Smooth muscle cell (in vitro differentiated cells): ENCODE measurements around the gene GPATCH8. TPM values are rescaled to one million over a fixed set of nuclear protein-coding genes. Genes with fewer than 3 reads are reported as not detected.

Experiments used
- DNase-seq: peaks from one replicate; lab custom pipeline; 2025; ENCODE audit not compliant: unreplicated experiment; lab: John Stamatoyannopoulos, UW
- H2AFZ ChIP-seq: fragments of 200-600 bp; sonication (generic); 2 replicates; pipeline ENCODE4 v1.6.0; 2016; ENCODE audit warnings: antibody characterized with exemption, low read depth, mild to moderate bottlenecking
- H3F3A ChIP-seq: fragments of 200-600 bp; sonication (generic); 2 replicates; pipeline ENCODE4 v1.6.0; 2017; ENCODE audit warnings: antibody characterized with exemption, low read depth
- H3K27ac ChIP-seq: fragments of 200-600 bp; sonication (generic); 2 replicates; pipeline ENCODE4 v1.5.1; 2016; ENCODE audit warnings: low read depth, mild to moderate bottlenecking
- H3K27me3 ChIP-seq: fragments of 200-600 bp; sonication (generic); 2 replicates; pipeline ENCODE4 v1.6.1; 2016; ENCODE audit warnings: low read depth, mild to moderate bottlenecking
- H3K36me3 ChIP-seq: fragments of 200-600 bp; sonication (generic); 2 replicates; pipeline ENCODE4 v1.5.1; 2016; ENCODE audit warnings: low read depth
- H3K4me1 ChIP-seq: fragments of 200-600 bp; sonication (generic); 2 replicates; pipeline ENCODE4 v1.5.1; 2016; ENCODE audit warnings: low read depth
- H3K4me2 ChIP-seq: fragments of 200-600 bp; sonication (generic); 2 replicates; pipeline ENCODE4 v1.6.0; 2016; ENCODE audit warnings: mild to moderate bottlenecking
- H3K4me3 ChIP-seq: fragments of 200-600 bp; sonication (generic); 2 replicates; pipeline ENCODE4 v1.5.1; 2016; ENCODE audit warnings: mild to moderate bottlenecking
- H3K79me2 ChIP-seq: fragments of 200-600 bp; sonication (generic); 2 replicates; pipeline ENCODE4 v1.6.0; 2016; ENCODE audit warnings: low read depth, mild to moderate bottlenecking
- H3K9ac ChIP-seq: fragments of 200-600 bp; sonication (generic); 2 replicates; pipeline ENCODE4 v1.6.0; 2016; ENCODE audit warnings: low read depth
- H3K9me3 ChIP-seq: fragments of 200-600 bp; sonication (generic); replicated peaks from 2 replicates; pipeline ENCODE4 v1.5.1; 2016; ENCODE audit warnings: low read depth
- H4K20me1 ChIP-seq: fragments of 200-600 bp; sonication (generic); 2 replicates; pipeline ENCODE4 v1.6.0; 2016; ENCODE audit warnings: low read depth
- CTCF ChIP-seq: fragments of 200-600 bp; sonication (generic); IDR thresholded peaks from 2 replicates; pipeline ENCODE4 v1.5.1; 2017; ENCODE audit warnings: borderline replicate concordance, mild to moderate bottlenecking, antibody characterized with exemption; ENCODE audit not compliant: insufficient read depth, poor library complexity, severe bottlenecking
- WGBS: methylation state at CpG from one replicate; pipeline ENCODE4 v1.1.7; 2016; ENCODE audit warnings: low lambda C conversion rate; 5-methylcytosine and 5-hydroxymethylcytosine counted together
- polyA plus RNA-seq: library from polyadenylated mRNA; unstranded; fragments of >200 nt; fragmentation: Nextera tagmentation; extraction: Ambion mirVana; gene quantifications from 2 replicates; pipeline ENCODE4 v1.2.1, GENCODE V29; 2016
- total RNA-seq: library from RNA; depleted of rRNA; stranded (reverse); fragments of >200 nt; gene quantifications from 2 replicates; pipeline ENCODE4 v1.2.3, GENCODE V29; 2014

GPATCH8 gene
- total and polyA plus RNA-seq, 2 experiments from 2014 or later = 17.6 to 25.0 TPM

GRCh38 chr17:44469676-44470075 is 33.5 kb downstream of the GPATCH8 start:
- Histone ChIP-seq H3K9me3 (no peaks in the 10 kb centered on the region), H3K4me3 (no peak overlapping the region), H3F3A (peaks cover 3% of the 10 kb centered on the region), H3K27ac (peak overlapping the region; percentile 11), H2AFZ (no peak overlapping the region), H3K4me2 (no peak overlapping the region), H3K4me1 (no peaks in the 10 kb centered on the region), H3K79me2 (peaks cover 94% of the 10 kb centered on the region), H3K9ac (no peak overlapping the region), H3K36me3 (peaks cover 6% of the 10 kb centered on the region), H3K27me3 (no peaks in the 10 kb centered on the region), H4K20me1 (peaks cover 93% of the 10 kb centered on the region)
- TF ChIP-seq CTCF = no peak
- DNase-seq = no peak
- whole genome bisulfite sequencing = 90% methylated on average over 2 of the region's 2 CpGs

GRCh38 chr17:44467108-44467507 is 36.1 kb downstream of the GPATCH8 start:
- Histone ChIP-seq H3K36me3 (no peaks in the 10 kb centered on the region), H3K27me3 (no peaks in the 10 kb centered on the region), H3K4me1 (no peaks in the 10 kb centered on the region), H2AFZ (no peak overlapping the region), H3K79me2 (peaks cover 69% of the 10 kb centered on the region), H3K27ac (no peak overlapping the region), H4K20me1 (peaks cover 84% of the 10 kb centered on the region), H3F3A (peaks cover 3% of the 10 kb centered on the region), H3K9me3 (no peaks in the 10 kb centered on the region), H3K4me3 (no peak overlapping the region), H3K4me2 (no peak overlapping the region), H3K9ac (no peak overlapping the region)
- no peak for DNase-seq
- 82% methylated on average over 3 of the region's 3 CpGs for WGBS
- no peak for TF ChIP-seq CTCF

GRCh38 chr17:44466339-44466738 is 36.9 kb downstream of the GPATCH8 start:
- Histone ChIP-seq H3K27ac (no peak overlapping the region), H3K27me3 (no peaks in the 10 kb centered on the region), H3K4me3 (no peak overlapping the region), H4K20me1 (peaks cover 80% of the 10 kb centered on the region), H3K4me2 (no peak overlapping the region), H2AFZ (no peak overlapping the region), H3K36me3 (no peaks in the 10 kb centered on the region), H3K79me2 (peaks cover 69% of the 10 kb centered on the region), H3K9ac (no peak overlapping the region), H3K4me1 (no peaks in the 10 kb centered on the region), H3F3A (peaks cover 3% of the 10 kb centered on the region), H3K9me3 (no peaks in the 10 kb centered on the region)
- TF ChIP-seq CTCF = no peak
- DNase-seq = no peak

GRCh38 chr17:44465897-44466296 is 37.3 kb downstream of the GPATCH8 start:
- Histone ChIP-seq H3K4me1 (no peaks in the 10 kb centered on the region), H3K4me2 (no peak overlapping the region), H3F3A (peaks cover 3% of the 10 kb centered on the region), H3K4me3 (no peak overlapping the region), H3K79me2 (peaks cover 67% of the 10 kb centered on the region), H3K36me3 (no peaks in the 10 kb centered on the region), H3K9me3 (no peaks in the 10 kb centered on the region), H2AFZ (no peak overlapping the region), H3K27me3 (no peaks in the 10 kb centered on the region), H3K9ac (no peak overlapping the region), H3K27ac (no peak overlapping the region), H4K20me1 (peaks cover 81% of the 10 kb centered on the region)
- WGBS = 96% methylated on average over 3 of the region's 3 CpGs
- no peak for DNase-seq
- no peak for TF ChIP-seq CTCF
